K562 (cell line): ENCODE data around the gene SPATC1L. TPM values are rescaled to one million over a fixed set of nuclear protein-coding genes. Genes with fewer than 3 reads are reported as not detected.
A peak's percentile ranks its signal among the peaks of the same experiment; 100 is the strongest.

Source experiments
- CXXC5 ChIP-seq: fragments of 250-450 bp; sonication (Bioruptor Pico); IDR thresholded peaks from 2 replicates; pipeline ENCODE4 v1.8.0; 2022; ENCODE audit warnings: inconsistent platforms, mild to moderate bottlenecking, moderate library complexity
- EP300 ChIP-seq: IDR thresholded peaks from 2 replicates; pipeline ENCODE4 v1.6.1; 2012; ENCODE audit warnings: low read length, improper control_type of control experiment
- ETV1 ChIP-seq: fragments of 450-650 bp; conservative IDR thresholded peaks from 2 replicates; pipeline ENCODE4 v1.6.1; 2016; ENCODE audit warnings: missing genetic modification characterization, control low read depth, low read depth, missing compliant biosample characterization
- HDAC3 ChIP-seq: fragments of 450-650 bp; IDR thresholded peaks from 2 replicates; pipeline ENCODE4 v1.6.1; 2018; ENCODE audit warnings: borderline replicate concordance, mild to moderate bottlenecking, moderate library complexity; ENCODE audit not compliant: partially characterized antibody
- IRF2 ChIP-seq: sonication (generic); formaldehyde crosslinking; IDR thresholded peaks from 2 replicates; pipeline ENCODE4 v1.8.1; 2022; ENCODE audit warnings: mild to moderate bottlenecking, missing genetic modification reagents
- L3MBTL2 ChIP-seq: fragments of 450-650 bp; IDR thresholded peaks from 2 replicates; pipeline ENCODE4 v1.6.1; 2016; ENCODE audit warnings: mild to moderate bottlenecking, moderate library complexity
- MAZ ChIP-seq, 2 experiments: fragments of 450-650 bp in 1 of 2; sonication (generic) in 1 of 2; formaldehyde crosslinking; IDR thresholded peaks in 1 of 2; conservative IDR thresholded peaks in 1 of 2; 2 replicates each; pipeline versions ENCODE4 v1.4.0 to v1.5.0; 2020; ENCODE audit warnings: mild to moderate bottlenecking in 1 of 2, missing genetic modification reagents in 1 of 2
- NONO ChIP-seq, 2 experiments: fragments of 200-400 bp in 1 of 2; fragments of 450-650 bp in 1 of 2; formaldehyde crosslinking in 1 of 2; IDR thresholded peaks; 2 replicates each; pipeline ENCODE4 v1.6.1; 2017; ENCODE audit warnings: low read depth in 2 of 2, mild to moderate bottlenecking in 2 of 2, moderate library complexity in 2 of 2, low read length in 1 of 2
- NRF1 ChIP-seq, 2 experiments: fragments of 450-650 bp; IDR thresholded peaks in 1 of 2; conservative IDR thresholded peaks in 1 of 2; 2 replicates each; pipeline ENCODE4 v1.6.1; 2014; ENCODE audit warnings: mild to moderate bottlenecking in 2 of 2
- PATZ1 ChIP-seq: fragments of 250-450 bp; sonication (Bioruptor Pico); IDR thresholded peaks from 2 replicates; pipeline ENCODE4 v1.5.0; 2020; ENCODE audit warnings: mild to moderate bottlenecking, borderline replicate concordance
- PBX2 ChIP-seq, 2 experiments: IDR thresholded peaks in 1 of 2; conservative IDR thresholded peaks in 1 of 2; 2 replicates each; pipeline ENCODE4 v1.6.1; 2016; ENCODE audit warnings: low read depth in 2 of 2, mild to moderate bottlenecking in 1 of 2, missing compliant biosample characterization in 1 of 2, missing genetic modification characterization in 1 of 2, moderate library complexity in 1 of 2
- POLR2AphosphoS2 ChIP-seq: IDR thresholded peaks from 2 replicates; pipeline ENCODE4 v1.6.1; 2012; ENCODE audit warnings: low read length, improper control_type of control experiment
- RBM17 ChIP-seq: fragments of 200-400 bp; formaldehyde crosslinking; IDR thresholded peaks from 2 replicates; pipeline ENCODE4 v1.6.1; 2017; ENCODE audit warnings: low read depth, mild to moderate bottlenecking, low read length, borderline replicate concordance
- SIRT6 ChIP-seq: IDR thresholded peaks from one replicate; pipeline ENCODE4 v1.6.1; 2012; ENCODE audit warnings: low read depth, mild to moderate bottlenecking, control low read depth, inconsistent platforms, low read length, moderate library complexity
- SMARCE1 ChIP-seq: fragments of 450-650 bp; IDR thresholded peaks from 2 replicates; pipeline ENCODE4 v1.7.1; 2016; ENCODE audit warnings: mild to moderate bottlenecking
- TAF9B ChIP-seq: fragments of 450-650 bp; IDR thresholded peaks from 2 replicates; pipeline ENCODE4 v1.6.1; 2018; ENCODE audit warnings: mild to moderate bottlenecking; ENCODE audit not compliant: partially characterized antibody
- TARDBP ChIP-seq: fragments of 450-650 bp; IDR thresholded peaks from 2 replicates; pipeline ENCODE4 v1.6.1; 2016
- UBTF ChIP-seq, 2 experiments: IDR thresholded peaks; 2 replicates each; pipeline ENCODE4 v1.6.1; 2012; ENCODE audit warnings: improper control_type of control experiment in 2 of 2, low read depth in 2 of 2, low read length in 2 of 2, borderline replicate concordance in 1 of 2
- ZNF41 ChIP-seq: fragments of 250-450 bp; sonication (Bioruptor Pico); conservative IDR thresholded peaks from 2 replicates; pipeline ENCODE4 v1.4.0; 2020; ENCODE audit warnings: mild to moderate bottlenecking
- polyA plus RNA-seq, 8 experiments: library from polyadenylated mRNA; depleted of rRNA in 4 of 8; stranded (reverse) in 5 of 8; unstranded in 3 of 8; fragments of >200 nt; fragmentation: Nextera tagmentation in 2 of 8; fragmentation: Illumina TruSeq in 1 of 8; extraction: Ambion mirVana in 2 of 8; extraction: Trizol in 1 of 8; gene quantifications; 2 replicates each; pipeline versions ENCODE4 v1.2.1 to v1.2.3, GENCODE V29; 2011 to 2014; ENCODE audit warnings: inconsistent platforms in 1 of 8, missing spikeins in 1 of 8
- total RNA-seq, 7 experiments: library from RNA; depleted of rRNA in 6 of 7; stranded (reverse); fragments of >200 nt in 6 of 7; fragmentation: Illumina TruSeq in 2 of 7; extraction: Trizol in 2 of 7; gene quantifications; 2 replicates each; pipeline versions ENCODE4 v1.2.1 to v1.2.3, GENCODE V29; 2011 to 2021; ENCODE audit warnings: low replicate concordance in 1 of 7

SPATC1L gene
- total and polyA plus RNA-seq, 9 of the 15 experiments (the other 6 are each of a cell fraction or from before 2014, with no cell fraction given): 0.14 to 121 (median 34.0) TPM; not detected in 1

- TF ChIP-seq CXXC5 (CRISPR knock-in tag) (peak; percentile 48; the same call in 1 of the 2 replicates), ZNF41 (CRISPR knock-in tag) (no peak), TAF9B (no peak), TARDBP (no peak), L3MBTL2 (peak; percentile 32; the same call in 1 of the 2 replicates), PATZ1 (no peak), ETV1 (tag) (peak; percentile 27; the same call in 1 of the 2 replicates), POLR2AphosphoS2 (no peak), IRF2 (CRISPR knock-in tag) (no peak), PBX2 (CRISPR knock-in tag; IDR thresholded peaks at IDR 0.05; ENCODE audit: low read depth) (no peak; the same call in 1 of the 2 replicates), PBX2 (tag; conservative IDR thresholded peaks at IDR 0.05; ENCODE audit: low read depth) (peak; percentile 85), SIRT6 (no peak), NRF1 (conservative IDR thresholded peaks at IDR 0.05 in 1 of 2, IDR thresholded peaks at IDR 0.05 in 1 of 2) (peak; percentile 35 to 37; a peak in 1 of 4 replicates), NONO (IDR thresholded peaks at IDR 0.05; ENCODE audit: low read depth in 2 of 2, low read length in 1 of 2) (no peak), MAZ (CRISPR knock-in tag; conservative IDR thresholded peaks at IDR 0.05 in 1 of 2, IDR thresholded peaks at IDR 0.05 in 1 of 2) (peak in 1 of 2 experiments; percentile 43; a peak in 1 of 4 replicates), HDAC3 (no peak), SMARCE1 (peak; percentile 62; the same call in 1 of the 2 replicates), RBM17 (no peak), UBTF (IDR thresholded peaks at IDR 0.05; ENCODE audit: borderline replicate concordance in 1 of 2, low read depth in 2 of 2, low read length in 2 of 2) (0 out of 4 replicates have a peak, but pooled peaks of 1 of the 2 experiments have one; percentile 27), EP300 (no peak; the same call in 1 of the 2 replicates)
Measured at GRCh38 chr21:46184625-46185555, 631 bp upstream of the SPATC1L start (continued).
